ENCODE measurements around the gene PLEKHG4B.

The PLEKHG4B gene

DNA sequence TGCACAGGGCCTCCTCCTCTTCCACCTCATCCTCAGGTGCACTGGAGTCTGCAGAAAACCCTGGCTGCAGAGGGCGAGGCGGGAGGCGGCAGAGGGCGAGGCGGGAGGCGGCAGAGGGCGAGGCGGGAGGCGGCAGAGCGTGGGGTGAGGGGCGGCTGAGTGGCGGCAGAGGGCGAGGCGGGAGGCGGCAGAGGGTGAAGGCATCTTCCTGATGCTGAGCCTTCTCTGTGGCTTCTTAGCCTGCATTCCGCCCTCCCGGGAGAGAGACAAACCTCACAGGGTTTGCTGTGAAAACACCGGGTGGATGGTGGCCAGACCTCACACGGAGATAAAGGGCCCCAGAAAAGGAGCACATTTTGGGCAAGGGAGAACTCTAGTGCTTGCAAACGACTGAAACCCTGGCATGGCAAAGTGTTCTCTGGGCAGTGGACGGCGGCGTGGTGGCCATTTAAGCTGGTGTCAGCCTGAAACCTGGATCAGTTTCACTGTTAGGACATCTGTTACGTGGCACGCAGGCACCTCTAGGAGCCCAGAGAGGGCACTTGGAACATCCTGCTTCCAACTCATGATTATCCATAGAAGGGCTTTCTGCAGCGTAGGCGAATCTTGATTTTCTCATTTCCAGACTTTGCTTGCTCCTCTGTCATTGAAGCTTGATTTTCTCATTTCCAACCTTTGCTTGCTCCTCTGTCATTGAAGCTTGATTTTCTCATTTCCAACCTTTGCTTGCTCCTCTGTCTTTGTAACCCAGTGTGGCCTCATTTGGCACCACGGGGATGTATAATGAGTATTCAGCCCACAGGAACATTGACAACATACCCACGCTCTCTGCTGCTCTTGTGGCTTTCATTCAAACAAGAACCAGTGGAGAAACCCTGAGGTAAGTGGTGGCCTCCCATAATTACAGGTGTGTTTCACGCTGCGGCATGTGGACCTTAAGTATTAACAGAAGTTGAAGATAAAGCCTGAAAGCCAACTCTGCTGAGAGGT is 16.3 kb upstream of the PLEKHG4B start:
- DNase-seq (ENCODE audit: low read depth in 3 of 3), result no peak

- no peak for DNase-seq (ENCODE audit: low read depth in 3 of 3)
These were observed 15.4 kb upstream of the PLEKHG4B start for GRCh38 chr5:76358-77169.

GRCh38 chr5:77170-77501 is 14.8 kb upstream of the PLEKHG4B start:
- DNase-seq (ENCODE audit: low read depth in 3 of 3), result no peak

- DNase-seq (ENCODE audit: low read depth in 3 of 3), result no peak
These were observed 14.4 kb upstream of the PLEKHG4B start for GRCh38 chr5:77546-77945.

DNA sequence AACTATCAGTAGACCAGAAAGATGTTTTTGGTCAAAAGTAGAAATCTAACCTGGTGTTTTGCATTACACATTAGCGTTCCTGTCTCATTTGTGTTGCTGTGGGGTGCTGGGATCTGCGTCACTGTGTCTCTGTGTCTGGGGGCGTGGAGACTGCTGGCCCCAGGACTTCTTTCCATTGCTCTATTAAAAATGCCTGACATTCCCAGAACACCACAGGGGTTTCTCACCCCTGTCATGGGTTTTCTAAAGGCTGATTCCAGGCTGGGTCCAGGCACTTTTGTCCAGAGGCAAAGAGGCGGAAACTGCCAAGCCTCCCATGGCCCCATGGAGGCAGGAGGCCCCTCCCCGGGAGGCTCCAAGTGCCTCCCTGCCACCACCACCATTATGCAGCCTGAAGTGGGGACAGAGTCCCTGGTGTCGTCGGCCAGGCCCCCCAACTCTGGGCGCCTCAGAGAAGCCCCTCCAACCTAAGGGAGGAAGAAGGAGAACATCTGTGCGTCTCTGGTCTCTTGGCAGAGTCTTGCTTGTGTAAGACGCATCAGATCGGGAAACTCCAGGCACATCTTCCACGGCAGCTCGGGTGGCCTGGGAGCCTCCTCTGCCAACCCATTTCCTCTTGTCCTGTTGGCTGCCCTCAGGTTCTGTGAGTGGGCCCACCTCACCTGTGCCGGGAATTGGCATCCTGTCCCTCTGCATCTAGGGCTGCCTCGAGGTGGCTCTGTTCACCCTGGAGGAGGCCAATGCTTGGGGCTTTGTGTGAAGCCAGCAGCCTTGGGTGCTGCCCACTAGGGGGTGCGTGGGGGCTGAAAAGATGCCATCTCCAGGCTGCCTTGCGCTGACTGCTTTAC is 13.8 kb upstream of the PLEKHG4B start:
- DNase-seq (ENCODE audit: low read depth in 3 of 3), result no peak

GRCh38 chr5:78805-79149 is 13.2 kb upstream of the PLEKHG4B start:
- no peak for DNase-seq (ENCODE audit: low read depth in 3 of 3)

DNA sequence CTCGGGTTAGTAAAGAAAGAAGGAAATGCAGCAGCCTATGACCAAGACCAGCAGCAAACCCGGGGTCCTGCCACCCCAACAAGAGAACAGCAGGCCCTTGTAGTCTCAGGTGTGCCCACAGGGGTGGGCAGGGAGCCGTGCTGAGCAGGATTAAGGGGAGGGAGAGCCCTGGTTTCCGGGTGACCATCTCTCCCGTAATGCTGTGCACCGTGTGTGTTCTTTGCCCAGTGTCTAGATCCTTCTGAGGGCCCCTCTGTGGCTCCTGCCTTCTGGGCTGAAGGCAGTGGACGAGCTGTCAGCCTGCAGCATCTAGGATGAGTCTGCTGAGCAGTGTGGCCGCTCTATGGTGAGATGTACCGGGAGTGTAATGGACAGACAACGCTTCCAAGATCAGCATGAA is 12.7 kb upstream of the PLEKHG4B start:
- DNase-seq (ENCODE audit: low read depth in 3 of 3), result no peak

DNA sequence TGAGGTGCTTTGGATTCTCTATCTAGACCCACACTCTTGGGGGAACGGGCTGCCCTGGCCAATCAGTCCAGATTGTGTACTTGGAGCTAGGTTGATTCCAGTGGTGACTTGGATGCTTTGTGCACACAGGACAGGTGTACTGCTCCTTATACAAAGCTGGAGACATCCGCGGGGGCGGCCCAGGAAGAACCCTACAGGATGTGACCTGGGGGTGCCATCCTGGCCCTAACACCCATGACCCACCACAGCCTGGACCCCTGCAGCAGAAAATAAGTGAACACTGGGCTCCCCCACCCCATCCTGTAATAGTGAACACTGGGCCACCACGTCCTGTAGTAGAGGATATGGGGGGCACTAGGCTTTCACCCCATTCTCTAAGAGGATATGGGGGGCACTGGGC is 12.1 kb upstream of the PLEKHG4B start:
- DNase-seq (ENCODE audit: low read depth in 3 of 3), result no peak

GRCh38 chr5:81391-82021 is 10.5 kb upstream of the PLEKHG4B start:
- no peak for DNase-seq (ENCODE audit: low read depth in 3 of 3)

DNA sequence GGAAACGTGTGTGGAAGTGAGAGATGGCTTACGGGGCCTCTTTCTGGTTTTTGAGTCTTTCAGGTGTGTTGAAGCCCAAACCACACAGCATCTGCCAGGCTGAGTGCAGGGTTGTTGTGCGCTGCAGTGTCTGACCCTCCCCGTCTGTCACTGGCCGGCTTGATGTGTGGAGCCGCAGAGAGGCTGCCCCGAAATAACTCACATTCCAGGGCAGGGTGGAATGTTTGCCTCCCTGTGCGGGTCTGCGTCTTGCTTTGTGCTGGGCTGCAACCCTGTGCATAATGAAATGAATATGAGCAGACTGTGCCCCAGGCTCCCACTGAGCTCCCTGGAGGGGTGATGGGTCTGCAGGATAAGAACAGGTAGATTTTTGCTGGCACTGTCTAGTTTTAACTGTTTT is 9.9 kb upstream of the PLEKHG4B start:
- no peak for DNase-seq (ENCODE audit: low read depth in 3 of 3)

DNA sequence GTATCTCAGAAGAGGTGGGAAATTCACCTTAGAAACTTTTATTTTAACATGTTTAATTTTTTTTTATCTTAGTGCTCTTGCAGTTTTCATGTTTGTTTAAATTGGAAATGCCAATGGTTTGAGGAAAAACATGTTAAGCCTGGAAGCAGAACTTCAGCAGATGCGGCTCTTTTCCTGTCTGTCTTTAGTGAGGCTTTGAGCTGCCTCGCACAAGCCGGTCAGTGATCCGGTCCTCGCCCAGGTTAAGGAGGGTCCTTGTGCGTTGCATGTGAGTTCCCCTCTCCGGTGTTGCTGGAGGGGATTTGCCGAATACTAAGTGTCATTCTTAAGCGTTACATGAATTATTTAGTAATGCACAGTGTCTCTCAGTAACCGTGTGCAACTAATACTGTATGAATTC is 9.4 kb upstream of the PLEKHG4B start:
- no peak for DNase-seq (ENCODE audit: low read depth in 3 of 3)

DNA sequence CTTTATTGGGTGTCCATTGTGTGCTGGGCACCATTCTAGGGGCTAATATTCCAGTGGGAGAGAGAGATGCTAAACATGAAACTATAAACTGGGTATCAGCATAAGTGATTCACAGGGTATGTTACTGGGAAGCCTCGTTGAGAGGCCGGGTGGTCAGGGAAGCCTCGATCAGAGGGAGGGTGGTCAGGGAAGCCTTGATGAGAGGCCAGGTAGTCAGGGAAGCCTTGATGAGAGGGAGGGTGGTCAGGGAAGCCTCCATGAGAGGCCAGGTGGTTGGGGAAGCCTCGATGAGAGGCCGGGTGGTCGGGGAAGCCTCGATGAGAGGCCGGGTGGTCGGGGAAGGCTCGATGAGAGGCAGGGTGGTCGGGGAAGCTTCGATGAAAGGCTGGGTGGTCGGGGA is 8.9 kb upstream of the PLEKHG4B start:
- DNase-seq (ENCODE audit: low read depth in 3 of 3), result no peak

DNA sequence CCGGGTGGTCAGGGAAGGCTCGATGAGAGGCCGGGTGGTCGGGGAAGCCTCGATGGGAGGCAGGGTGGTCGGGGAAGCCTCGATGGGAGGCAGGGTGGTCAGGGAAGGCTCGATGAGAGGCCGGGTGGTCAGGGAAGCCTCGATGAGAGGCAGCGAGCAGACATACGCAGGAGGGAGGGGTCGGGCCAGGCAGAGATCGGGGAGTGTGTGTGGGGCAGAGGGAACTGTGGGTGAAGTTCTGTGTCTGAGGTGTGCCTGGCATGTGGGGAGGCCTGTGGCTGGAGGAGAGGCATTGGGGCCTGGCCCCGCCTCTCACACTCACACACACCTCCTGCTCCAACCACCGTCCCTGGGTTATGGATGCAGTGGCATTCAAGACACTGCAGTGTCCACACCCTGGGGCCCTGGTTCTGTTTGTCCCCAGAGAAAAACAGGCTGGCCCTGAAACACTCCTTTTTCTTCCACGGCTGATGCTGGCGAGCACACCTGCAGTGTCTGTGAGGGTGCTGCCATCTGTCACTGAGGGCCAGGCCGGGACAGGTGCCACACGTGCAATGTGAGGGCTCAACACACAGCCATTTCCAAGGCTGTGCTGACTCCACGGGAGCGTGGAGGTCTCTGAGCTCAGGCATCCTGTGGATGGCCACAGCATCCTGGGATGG is 6.5 kb upstream of the PLEKHG4B start:
- no peak for DNase-seq (ENCODE audit: low read depth in 3 of 3)

GRCh38 chr5:89337-90286 is 2.4 kb upstream of the PLEKHG4B start:
- DNase-seq (ENCODE audit: low read depth in 3 of 3), result no peak

DNA sequence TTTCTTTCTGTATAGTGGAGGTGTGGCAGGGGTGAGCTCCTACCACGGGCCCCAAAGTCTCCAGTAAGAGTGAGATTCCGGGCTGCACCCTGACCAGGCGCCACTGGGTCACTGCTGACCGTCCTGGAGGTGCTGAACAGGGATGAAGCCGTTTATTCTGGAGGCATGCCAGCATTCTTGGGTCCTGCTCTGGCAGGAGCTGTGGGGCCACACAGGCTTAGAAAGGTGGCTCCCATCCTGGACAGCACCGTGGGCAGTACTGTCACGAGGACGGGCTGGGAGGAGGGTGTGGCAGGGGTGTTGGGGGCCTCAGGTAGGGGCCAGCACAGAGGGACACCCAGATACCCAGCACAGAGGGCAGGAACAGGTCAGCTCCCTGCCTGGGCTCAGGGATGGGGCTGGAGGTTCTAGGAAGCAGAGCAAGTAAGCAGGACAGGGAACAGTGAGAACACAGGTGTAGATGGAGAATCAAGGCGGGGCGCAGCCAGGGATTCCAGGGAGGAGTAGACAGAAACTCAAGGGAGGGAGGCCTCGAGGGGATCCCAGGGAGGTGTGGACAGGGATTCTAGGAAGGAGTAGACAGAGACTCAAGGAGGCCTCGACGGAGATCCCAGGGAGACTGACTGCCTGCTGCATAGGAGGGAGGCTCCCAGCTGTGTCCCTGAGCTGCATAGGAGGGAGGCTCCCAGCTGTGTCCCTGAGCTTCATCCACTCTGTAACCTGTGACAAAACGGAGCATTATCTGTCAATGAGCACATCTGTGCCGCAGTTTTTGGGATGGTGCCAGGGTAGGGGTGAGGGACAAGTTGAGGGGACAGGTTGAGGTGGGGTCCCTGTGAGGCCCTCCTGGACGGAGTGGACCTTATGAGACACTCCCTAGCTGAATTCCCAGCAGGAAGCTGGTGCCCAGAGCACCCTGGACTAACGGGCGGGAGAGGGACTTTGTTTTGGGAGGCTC is 1.1 kb upstream of the PLEKHG4B start:
- DNase-seq (ENCODE audit: low read depth in 3 of 3), result no peak

GRCh38 chr5:92401-93220 is 643 bp downstream of the PLEKHG4B start:
- no peak for DNase-seq (ENCODE audit: low read depth in 3 of 3)

GRCh38 chr5:93221-93980 is 1.4 kb downstream of the PLEKHG4B start:
- no peak for DNase-seq (ENCODE audit: low read depth in 3 of 3)
